HL-60 (cell line): ENCODE data around the gene MSI1.

Experiments used
- GABPA ChIP-seq: IDR thresholded peaks from 2 replicates; pipeline ENCODE4 v1.6.1; 2012; ENCODE audit warnings: low read depth
- POLR2AphosphoS5 ChIP-seq: IDR thresholded peaks from 2 replicates; pipeline ENCODE4 v1.6.1; 2012; ENCODE audit warnings: low read depth
- TF ChIP-seq, protein P1 (sequence below): IDR thresholded peaks from one replicate; pipeline ENCODE4 v1.5.1; 2011; ENCODE audit warnings: low read length, control low read depth, inconsistent platforms; ENCODE audit not compliant: insufficient read depth
- TF ChIP-seq, protein P2 (sequence below): IDR thresholded peaks from 2 replicates; pipeline ENCODE4 v1.6.1; 2012; ENCODE audit warnings: low read depth; ENCODE audit not compliant: insufficient replicate concordance

DNA sequence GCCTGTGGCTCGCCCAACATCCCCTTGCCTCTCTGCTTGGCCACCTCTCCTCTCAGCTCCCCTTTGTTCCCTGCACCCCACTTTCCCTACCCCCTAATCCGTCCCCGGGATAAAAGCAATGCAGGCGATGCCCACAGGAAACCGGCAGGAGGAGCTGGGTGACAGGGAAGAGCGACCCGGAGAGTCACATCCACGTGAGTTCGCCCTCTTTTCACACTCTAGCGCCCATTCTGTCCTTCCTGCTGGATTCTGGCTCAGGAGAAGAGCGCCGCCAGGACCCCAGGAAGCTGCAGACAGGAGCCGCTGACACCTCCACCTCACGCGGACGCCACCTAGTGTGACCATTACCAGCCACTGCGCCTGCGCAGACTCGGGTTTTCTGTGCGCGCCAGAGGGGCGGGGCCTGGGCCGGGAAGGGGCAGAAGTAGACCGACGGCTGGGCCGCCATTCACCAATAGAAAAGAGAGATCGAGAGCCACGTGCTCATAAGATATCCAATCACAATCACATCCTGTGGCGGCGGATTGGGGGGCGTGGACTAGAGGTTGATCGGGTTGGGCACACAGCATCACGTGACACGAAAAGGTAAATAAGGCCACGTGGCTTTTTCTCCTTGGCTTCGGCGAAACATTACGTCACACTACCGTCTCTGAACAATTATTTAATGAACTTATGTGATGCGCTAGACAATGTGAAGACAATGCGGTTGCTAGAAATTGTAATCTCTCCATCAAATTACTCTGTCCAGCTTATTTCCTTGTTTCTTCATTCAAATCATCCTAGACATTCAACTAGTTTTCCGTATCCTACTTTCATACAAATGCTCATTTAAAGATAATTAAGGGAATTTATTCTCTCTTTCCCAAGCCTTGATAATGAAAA lies 51.5 kb downstream of the MSI1 start:
- TF ChIP-seq, protein P1, sequence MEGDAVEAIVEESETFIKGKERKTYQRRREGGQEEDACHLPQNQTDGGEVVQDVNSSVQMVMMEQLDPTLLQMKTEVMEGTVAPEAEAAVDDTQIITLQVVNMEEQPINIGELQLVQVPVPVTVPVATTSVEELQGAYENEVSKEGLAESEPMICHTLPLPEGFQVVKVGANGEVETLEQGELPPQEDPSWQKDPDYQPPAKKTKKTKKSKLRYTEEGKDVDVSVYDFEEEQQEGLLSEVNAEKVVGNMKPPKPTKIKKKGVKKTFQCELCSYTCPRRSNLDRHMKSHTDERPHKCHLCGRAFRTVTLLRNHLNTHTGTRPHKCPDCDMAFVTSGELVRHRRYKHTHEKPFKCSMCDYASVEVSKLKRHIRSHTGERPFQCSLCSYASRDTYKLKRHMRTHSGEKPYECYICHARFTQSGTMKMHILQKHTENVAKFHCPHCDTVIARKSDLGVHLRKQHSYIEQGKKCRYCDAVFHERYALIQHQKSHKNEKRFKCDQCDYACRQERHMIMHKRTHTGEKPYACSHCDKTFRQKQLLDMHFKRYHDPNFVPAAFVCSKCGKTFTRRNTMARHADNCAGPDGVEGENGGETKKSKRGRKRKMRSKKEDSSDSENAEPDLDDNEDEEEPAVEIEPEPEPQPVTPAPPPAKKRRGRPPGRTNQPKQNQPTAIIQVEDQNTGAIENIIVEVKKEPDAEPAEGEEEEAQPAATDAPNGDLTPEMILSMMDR, result peak; percentile 9
- TF ChIP-seq POLR2AphosphoS5, result peak; percentile 91
- TF ChIP-seq, protein P2, sequence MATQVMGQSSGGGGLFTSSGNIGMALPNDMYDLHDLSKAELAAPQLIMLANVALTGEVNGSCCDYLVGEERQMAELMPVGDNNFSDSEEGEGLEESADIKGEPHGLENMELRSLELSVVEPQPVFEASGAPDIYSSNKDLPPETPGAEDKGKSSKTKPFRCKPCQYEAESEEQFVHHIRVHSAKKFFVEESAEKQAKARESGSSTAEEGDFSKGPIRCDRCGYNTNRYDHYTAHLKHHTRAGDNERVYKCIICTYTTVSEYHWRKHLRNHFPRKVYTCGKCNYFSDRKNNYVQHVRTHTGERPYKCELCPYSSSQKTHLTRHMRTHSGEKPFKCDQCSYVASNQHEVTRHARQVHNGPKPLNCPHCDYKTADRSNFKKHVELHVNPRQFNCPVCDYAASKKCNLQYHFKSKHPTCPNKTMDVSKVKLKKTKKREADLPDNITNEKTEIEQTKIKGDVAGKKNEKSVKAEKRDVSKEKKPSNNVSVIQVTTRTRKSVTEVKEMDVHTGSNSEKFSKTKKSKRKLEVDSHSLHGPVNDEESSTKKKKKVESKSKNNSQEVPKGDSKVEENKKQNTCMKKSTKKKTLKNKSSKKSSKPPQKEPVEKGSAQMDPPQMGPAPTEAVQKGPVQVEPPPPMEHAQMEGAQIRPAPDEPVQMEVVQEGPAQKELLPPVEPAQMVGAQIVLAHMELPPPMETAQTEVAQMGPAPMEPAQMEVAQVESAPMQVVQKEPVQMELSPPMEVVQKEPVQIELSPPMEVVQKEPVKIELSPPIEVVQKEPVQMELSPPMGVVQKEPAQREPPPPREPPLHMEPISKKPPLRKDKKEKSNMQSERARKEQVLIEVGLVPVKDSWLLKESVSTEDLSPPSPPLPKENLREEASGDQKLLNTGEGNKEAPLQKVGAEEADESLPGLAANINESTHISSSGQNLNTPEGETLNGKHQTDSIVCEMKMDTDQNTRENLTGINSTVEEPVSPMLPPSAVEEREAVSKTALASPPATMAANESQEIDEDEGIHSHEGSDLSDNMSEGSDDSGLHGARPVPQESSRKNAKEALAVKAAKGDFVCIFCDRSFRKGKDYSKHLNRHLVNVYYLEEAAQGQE, result peak; percentile 79
- no peak for TF ChIP-seq GABPA
